Measurements from ENCODE around the gene CD36. TPM values are rescaled to one million over a fixed set of nuclear protein-coding genes. Genes with fewer than 3 reads are reported as not detected.

CD36 gene
- total RNA-seq, 1 experiment from 2014 or later = 0.32 TPM

DNA sequence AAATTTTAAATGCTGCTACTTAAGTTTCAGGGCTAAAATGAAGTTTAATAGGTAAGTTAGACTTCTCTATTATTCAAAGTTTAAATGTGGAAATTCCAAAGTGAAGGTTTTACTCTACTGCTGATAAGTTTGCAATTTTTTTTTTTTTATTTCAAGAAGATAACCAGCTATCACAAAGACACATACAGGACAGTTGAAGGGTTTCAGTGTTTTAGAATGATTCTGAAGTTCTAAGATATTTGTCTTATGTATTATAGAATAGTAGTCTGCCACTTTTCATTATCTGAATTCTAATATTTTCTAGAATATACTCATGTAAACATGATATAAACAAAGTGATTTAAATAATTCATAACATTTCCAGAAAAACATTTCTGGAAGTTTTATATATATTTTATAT, 7.0 kb upstream of the CD36 start:
- Histone ChIP-seq H3K9me2 (ENCODE audit: insufficient read depth) (no peaks in the 10 kb centered on the region), H3K4me2 (ENCODE audit: low read length) (no peak overlapping the region), H3K9ac (ENCODE audit: low read length) (no peak overlapping the region), H3K79me2 (ENCODE audit: insufficient read depth, low read length) (no peaks in the 10 kb centered on the region), H2AFZ (ENCODE audit: low read depth, low read length, poor library complexity, severe bottlenecking) (peak overlapping the region; percentile 7), H3K36me3 (ENCODE audit: control insufficient read depth in 1 of 2, insufficient read depth in 2 of 2, low read length in 2 of 2) (no peaks in the 10 kb centered on the region), H3K9me3 (ENCODE audit: control insufficient read depth in 1 of 2, insufficient read depth in 1 of 2, low read depth in 1 of 2, low read length in 2 of 2) (no peaks in the 10 kb centered on the region), H3K4me3 (replicated peaks in 1 of 2; ENCODE audit: low read depth in 1 of 2, low read length in 2 of 2) (no peak overlapping the region), H4K20me1 (ENCODE audit: insufficient read depth) (no peaks in the 10 kb centered on the region), H3K27ac (ENCODE audit: low read depth, low read length) (no peak overlapping the region), H3K27me3 (ENCODE audit: insufficient read depth, low read length) (no peaks in the 10 kb centered on the region), H3K4me1 (ENCODE audit: control insufficient read depth in 1 of 2, insufficient read depth in 2 of 2, low read length in 2 of 2) (no peaks in the 10 kb centered on the region)
- TF ChIP-seq, protein P1, sequence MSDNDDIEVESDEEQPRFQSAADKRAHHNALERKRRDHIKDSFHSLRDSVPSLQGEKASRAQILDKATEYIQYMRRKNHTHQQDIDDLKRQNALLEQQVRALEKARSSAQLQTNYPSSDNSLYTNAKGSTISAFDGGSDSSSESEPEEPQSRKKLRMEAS (IDR thresholded peaks at IDR 0.05) = no peak
- TF ChIP-seq POLR2A (IDR thresholded peaks at IDR 0.05; ENCODE audit: borderline replicate concordance, extremely low read depth, insufficient read depth, insufficient read length) (no peak), SIN3A (IDR thresholded peaks at IDR 0.05; ENCODE audit: low read depth) (no peak), ELF1 (IDR thresholded peaks at IDR 0.05; ENCODE audit: borderline replicate concordance, low read depth) (no peak), TCF7L2 (IDR thresholded peaks at IDR 0.05; ENCODE audit: borderline replicate concordance, extremely low read depth, insufficient read depth, insufficient read length) (no peak), ZFX (IDR thresholded peaks at IDR 0.05) (no peak), EZH2 (IDR thresholded peaks at IDR 0.05) (no peak), SP1 (IDR thresholded peaks at IDR 0.05; ENCODE audit: low read depth) (no peak), YY1 (IDR thresholded peaks at IDR 0.05; ENCODE audit: extremely low read depth, insufficient replicate concordance, low read depth, low read length) (no peak), ZNF274 (IDR thresholded peaks at IDR 0.05; ENCODE audit: low read depth, low read length) (no peak), JUND (IDR thresholded peaks at IDR 0.05) (no peak), EZH2phosphoT487 (IDR thresholded peaks at IDR 0.05; ENCODE audit: borderline replicate concordance) (no peak), RAD21 (IDR thresholded peaks at IDR 0.05; ENCODE audit: low read depth) (no peak), POLR2AphosphoS5 (IDR thresholded peaks at IDR 0.05; ENCODE audit: low read depth, low read length) (no peak), SRF (IDR thresholded peaks at IDR 0.05; ENCODE audit: low read depth) (no peak)
- TF ChIP-seq, protein P2, sequence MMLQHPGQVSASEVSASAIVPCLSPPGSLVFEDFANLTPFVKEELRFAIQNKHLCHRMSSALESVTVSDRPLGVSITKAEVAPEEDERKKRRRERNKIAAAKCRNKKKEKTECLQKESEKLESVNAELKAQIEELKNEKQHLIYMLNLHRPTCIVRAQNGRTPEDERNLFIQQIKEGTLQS (IDR thresholded peaks at IDR 0.05) = no peak
- TF ChIP-seq, protein P3, sequence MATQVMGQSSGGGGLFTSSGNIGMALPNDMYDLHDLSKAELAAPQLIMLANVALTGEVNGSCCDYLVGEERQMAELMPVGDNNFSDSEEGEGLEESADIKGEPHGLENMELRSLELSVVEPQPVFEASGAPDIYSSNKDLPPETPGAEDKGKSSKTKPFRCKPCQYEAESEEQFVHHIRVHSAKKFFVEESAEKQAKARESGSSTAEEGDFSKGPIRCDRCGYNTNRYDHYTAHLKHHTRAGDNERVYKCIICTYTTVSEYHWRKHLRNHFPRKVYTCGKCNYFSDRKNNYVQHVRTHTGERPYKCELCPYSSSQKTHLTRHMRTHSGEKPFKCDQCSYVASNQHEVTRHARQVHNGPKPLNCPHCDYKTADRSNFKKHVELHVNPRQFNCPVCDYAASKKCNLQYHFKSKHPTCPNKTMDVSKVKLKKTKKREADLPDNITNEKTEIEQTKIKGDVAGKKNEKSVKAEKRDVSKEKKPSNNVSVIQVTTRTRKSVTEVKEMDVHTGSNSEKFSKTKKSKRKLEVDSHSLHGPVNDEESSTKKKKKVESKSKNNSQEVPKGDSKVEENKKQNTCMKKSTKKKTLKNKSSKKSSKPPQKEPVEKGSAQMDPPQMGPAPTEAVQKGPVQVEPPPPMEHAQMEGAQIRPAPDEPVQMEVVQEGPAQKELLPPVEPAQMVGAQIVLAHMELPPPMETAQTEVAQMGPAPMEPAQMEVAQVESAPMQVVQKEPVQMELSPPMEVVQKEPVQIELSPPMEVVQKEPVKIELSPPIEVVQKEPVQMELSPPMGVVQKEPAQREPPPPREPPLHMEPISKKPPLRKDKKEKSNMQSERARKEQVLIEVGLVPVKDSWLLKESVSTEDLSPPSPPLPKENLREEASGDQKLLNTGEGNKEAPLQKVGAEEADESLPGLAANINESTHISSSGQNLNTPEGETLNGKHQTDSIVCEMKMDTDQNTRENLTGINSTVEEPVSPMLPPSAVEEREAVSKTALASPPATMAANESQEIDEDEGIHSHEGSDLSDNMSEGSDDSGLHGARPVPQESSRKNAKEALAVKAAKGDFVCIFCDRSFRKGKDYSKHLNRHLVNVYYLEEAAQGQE (IDR thresholded peaks at IDR 0.05; ENCODE audit: low read depth) = no peak
- DNase-seq (ENCODE audit: low read depth, low spot score) = no peak
- ChIA-PET RAD21 (ENCODE audit: low non-redundant PET in 1 of 2, low total read pairs in 2 of 2, uncharacterized antibody in 2 of 2, unreplicated experiment in 2 of 2) (no interaction called here), CTCF (no interaction called here), POLR2A (no interaction called here)
- no peak for ATAC-seq
- intact Hi-C loops (cut with micrococcal nuclease) = no loop called here
- BruUV-seq (replicated peaks) = no TSS peak
